IMR-90 (cell line): ENCODE data around the gene NPDC1. TPM values are rescaled to one million over a fixed set of nuclear protein-coding genes. Genes with fewer than 3 reads are reported as not detected.

Experiments used
- ATAC-seq: fragments of 200-7000 bp; cut with Tn5 transposase; 2 replicates; pipeline ENCODE4 v1.9.1; 2020; ENCODE audit warnings: low read depth, mild to moderate bottlenecking, moderate library complexity
- BruUV-seq: library from RNA; stranded (reverse); fragments of 400-500 nt; replicated peaks from 2 replicates; lab custom pipeline; 2021; lab: Mats Ljungman, UMichigan
- CTCF ChIA-PET: fragments of 300-600 bp; formaldehyde crosslinking; extraction: SDS; loops from one replicate; lab custom pipeline; 2021; ENCODE audit warnings: antibody characterized with exemption; lab: Yijun Ruan, JAX
- POLR2A ChIA-PET: fragments of 300-600 bp; sonication (Branson Sonifier 250); formaldehyde crosslinking; loops from one replicate; lab custom pipeline; 2022; ENCODE audit warnings: antibody characterized with exemption; ENCODE audit not compliant: unreplicated experiment; lab: Charles Lee
- DNase-seq: peaks from one replicate; pipeline ENCODE4 v3.0.0; 2013
- H2AFZ ChIP-seq: replicated peaks from 2 replicates; pipeline ENCODE3; 2013; ENCODE audit warnings: low read length, mild to moderate bottlenecking; ENCODE audit not compliant: poor library complexity
- H2AK5ac ChIP-seq: 2 replicates; pipeline ENCODE4 v1.6.1; 2013; ENCODE audit warnings: low read depth, low read length, inconsistent platforms
- H2AK9ac ChIP-seq: replicated peaks from 2 replicates; pipeline ENCODE3; 2013; ENCODE audit warnings: mild to moderate bottlenecking, low read depth, low read length, moderate library complexity; ENCODE audit not compliant: poor library complexity
- H2BK120ac ChIP-seq: 2 replicates; pipeline ENCODE4 v1.6.1; 2013; ENCODE audit warnings: low read depth, low read length, inconsistent platforms
- H2BK15ac ChIP-seq: 3 replicates; pipeline ENCODE4 v1.6.1; 2013; ENCODE audit warnings: low read depth, low read length, inconsistent platforms
- H2BK20ac ChIP-seq: 2 replicates; pipeline ENCODE4 v1.6.1; 2013; ENCODE audit warnings: low read depth, mild to moderate bottlenecking, inconsistent platforms, low read length, moderate library complexity
- H2BK5ac ChIP-seq: 2 replicates; pipeline ENCODE4 v1.6.1; 2013; ENCODE audit warnings: mild to moderate bottlenecking, low read depth, low read length, inconsistent platforms; ENCODE audit not compliant: poor library complexity, severe bottlenecking
- H3K14ac ChIP-seq: replicated peaks from 2 replicates; pipeline ENCODE4 v1.6.1; 2013; ENCODE audit warnings: low read depth, low read length, inconsistent platforms
- H3K18ac ChIP-seq: 2 replicates; pipeline ENCODE4 v1.6.1; 2013; ENCODE audit warnings: low read depth, low read length, control low read depth
- H3K23ac ChIP-seq: 2 replicates; pipeline ENCODE4 v1.6.1; 2013; ENCODE audit warnings: low read depth, low read length, inconsistent platforms
- H3K27ac ChIP-seq: 2 replicates; pipeline ENCODE4 v1.5.1; 2013; ENCODE audit warnings: mild to moderate bottlenecking, control low read depth, low read length; ENCODE audit not compliant: insufficient read depth
- H3K27me3 ChIP-seq: 2 replicates; pipeline ENCODE4 v1.6.1; 2013; ENCODE audit warnings: low read length; ENCODE audit not compliant: control insufficient read depth, insufficient read depth
- H3K36me3 ChIP-seq: 2 replicates; pipeline ENCODE4 v1.6.1; 2013; ENCODE audit warnings: low read length, mixed read lengths; ENCODE audit not compliant: control insufficient read depth, insufficient read depth
- H3K4ac ChIP-seq: 2 replicates; pipeline ENCODE4 v1.6.1; 2013; ENCODE audit warnings: low read depth, low read length, inconsistent platforms
- H3K4me1 ChIP-seq: 2 replicates; pipeline ENCODE4 v1.6.1; 2013; ENCODE audit warnings: low read length, mixed read lengths; ENCODE audit not compliant: control insufficient read depth, insufficient read depth
- H3K4me2 ChIP-seq: 2 replicates; pipeline ENCODE4 v1.6.1; 2013; ENCODE audit warnings: low read depth, mild to moderate bottlenecking, control low read depth, low read length, moderate library complexity
- H3K4me3 ChIP-seq: 2 replicates; pipeline ENCODE4 v1.5.1; 2013; ENCODE audit warnings: low read depth, mild to moderate bottlenecking, control low read depth, low read length, moderate library complexity; ENCODE audit not compliant: insufficient read depth
- H3K56ac ChIP-seq: 2 replicates; pipeline ENCODE4 v1.6.1; 2013; ENCODE audit warnings: low read length, inconsistent platforms; ENCODE audit not compliant: insufficient read depth; ENCODE audit errors: extremely low read depth
- H3K79me1 ChIP-seq, 2 experiments: 2 replicates each; pipeline ENCODE4 v1.6.1; 2013; ENCODE audit warnings: low read length in 2 of 2, inconsistent platforms in 1 of 2, low read depth in 1 of 2
- H3K9ac ChIP-seq: 2 replicates; pipeline ENCODE4 v1.6.1; 2013; ENCODE audit warnings: low read depth, low read length, control low read depth
- H3K9me1 ChIP-seq: 2 replicates; pipeline ENCODE4 v1.6.1; 2013; ENCODE audit warnings: low read length, inconsistent platforms; ENCODE audit not compliant: insufficient read depth
- H3K9me3 ChIP-seq: 2 replicates; pipeline ENCODE4 v1.6.1; 2013; ENCODE audit warnings: low read length; ENCODE audit not compliant: control insufficient read depth, insufficient read depth
- H4K20me1 ChIP-seq: 2 replicates; pipeline ENCODE4 v1.6.1; 2013; ENCODE audit warnings: low read length, inconsistent platforms; ENCODE audit not compliant: insufficient read depth
- H4K5ac ChIP-seq: 2 replicates; pipeline ENCODE4 v1.6.1; 2013; ENCODE audit warnings: mild to moderate bottlenecking, low read depth, low read length, control low read depth
- H4K8ac ChIP-seq, 2 experiments: 2 replicates each; pipeline ENCODE4 v1.6.1; 2013; ENCODE audit warnings: low read depth in 2 of 2, low read length in 2 of 2, control low read depth in 1 of 2, inconsistent platforms in 1 of 2
- H4K91ac ChIP-seq: 2 replicates; pipeline ENCODE4 v1.6.1; 2013; ENCODE audit warnings: low read depth, low read length, inconsistent platforms; ENCODE audit not compliant: insufficient read depth
- BHLHE40 ChIP-seq: fragments of 150-350 bp; IDR thresholded peaks from 2 replicates; pipeline ENCODE4 v1.6.1; 2016; ENCODE audit warnings: mild to moderate bottlenecking, low read depth, low read length
- CEBPB ChIP-seq: IDR thresholded peaks from 2 replicates; pipeline ENCODE4 v1.6.1; 2012; ENCODE audit warnings: low read depth, low read length, improper control_type of control experiment
- CHD1 ChIP-seq: IDR thresholded peaks from 2 replicates; pipeline ENCODE4 v1.6.1; 2012; ENCODE audit warnings: low read depth, low read length, improper control_type of control experiment
- FOS ChIP-seq: fragments of 150-350 bp; IDR thresholded peaks from 2 replicates; pipeline ENCODE4 v1.6.1; 2016; ENCODE audit warnings: low read depth, low read length
- MAFK ChIP-seq: IDR thresholded peaks from 2 replicates; pipeline ENCODE4 v1.6.1; 2012; ENCODE audit warnings: low read depth, low read length, improper control_type of control experiment
- MAZ ChIP-seq: IDR thresholded peaks from 2 replicates; pipeline ENCODE4 v1.6.1; 2012; ENCODE audit warnings: low read depth, mild to moderate bottlenecking, low read length, improper control_type of control experiment, moderate library complexity, borderline replicate concordance
- NFE2L2 ChIP-seq: fragments of 150-350 bp; IDR thresholded peaks from 2 replicates; pipeline ENCODE4 v1.6.1; 2016; ENCODE audit warnings: low read depth, mild to moderate bottlenecking, low read length
- POLR2A ChIP-seq: IDR thresholded peaks from 2 replicates; pipeline ENCODE4 v1.6.1; 2012; ENCODE audit warnings: mild to moderate bottlenecking, low read depth, low read length
- RCOR1 ChIP-seq: IDR thresholded peaks from 2 replicates; pipeline ENCODE4 v1.6.1; 2012; ENCODE audit warnings: mild to moderate bottlenecking, low read length, improper control_type of control experiment; ENCODE audit not compliant: insufficient replicate concordance
- RFX5 ChIP-seq: IDR thresholded peaks from 2 replicates; pipeline ENCODE4 v1.8.0; 2012; ENCODE audit warnings: low read depth, mild to moderate bottlenecking, low read length, moderate library complexity
- SMC3 ChIP-seq: fragments of 150-350 bp; IDR thresholded peaks from 2 replicates; pipeline ENCODE4 v1.6.1; 2016; ENCODE audit warnings: low read depth, mild to moderate bottlenecking, antibody characterized with exemption, low read length, moderate library complexity
- USF2 ChIP-seq: fragments of 150-350 bp; IDR thresholded peaks from 2 replicates; pipeline ENCODE4 v1.6.1; 2017; ENCODE audit warnings: mild to moderate bottlenecking, antibody characterized with exemption, low read length, low read depth
- WGBS, 2 experiments: methylation state at CpG; one replicate each; pipeline versions ENCODE4 v1.1.5 to v1.1.7; 2013; ENCODE audit warnings: missing lambda C conversion rate in 2 of 2; ENCODE audit not compliant: insufficient read length in 1 of 2; ENCODE audit errors: extremely low coverage in 2 of 2; 5-methylcytosine and 5-hydroxymethylcytosine counted together
- dilution Hi-C: fragments of 300-500 bp; cut with HindIII; formaldehyde crosslinking; loops from one replicate; pipeline ENCODE4 v1.14.3; 2018; ENCODE audit warnings: low sequenced_read_pairs; ENCODE audit not compliant: unreplicated experiment
- in situ Hi-C: fragments of 300-500 bp; cut with MboI; formaldehyde crosslinking; loops from 3 replicates; pipeline ENCODE4 v1.14.3; 2019; ENCODE audit warnings: low sequenced_read_pairs, inconsistent platforms, mixed read lengths
- intact Hi-C: fragments of 100-400 bp; cut with micrococcal nuclease; formaldehyde crosslinking; loops from 2 replicates; pipeline ENCODE4 v1.10.0; 2022
- polyA plus RNA-seq, 3 experiments: library from polyadenylated mRNA; depleted of rRNA; stranded (reverse); fragments of >200 nt; gene quantifications; 2 replicates each; pipeline ENCODE4 v1.2.3, GENCODE V29; 2012; ENCODE audit warnings: low replicate concordance in 1 of 3
- total RNA-seq: library from RNA; depleted of rRNA; stranded (reverse); fragments of >200 nt; gene quantifications from 2 replicates; pipeline ENCODE4 v1.2.3, GENCODE V29; 2012
- TF ChIP-seq, protein P1 (sequence below): conservative IDR thresholded peaks from 2 replicates; pipeline ENCODE4 v1.5.1; 2012; ENCODE audit warnings: mild to moderate bottlenecking, low read depth, low read length, improper control_type of control experiment
- TF ChIP-seq, protein P2 (sequence below): fragments of 150-350 bp; IDR thresholded peaks from 2 replicates; pipeline ENCODE4 v1.6.1; 2016; ENCODE audit warnings: low read depth, mild to moderate bottlenecking, low read length, moderate library complexity, borderline replicate concordance

The NPDC1 gene
- total and polyA plus RNA-seq, 2 of the 4 experiments (the other 2 are of a cell fraction) = 2.7 to 58.1 TPM

DNA sequence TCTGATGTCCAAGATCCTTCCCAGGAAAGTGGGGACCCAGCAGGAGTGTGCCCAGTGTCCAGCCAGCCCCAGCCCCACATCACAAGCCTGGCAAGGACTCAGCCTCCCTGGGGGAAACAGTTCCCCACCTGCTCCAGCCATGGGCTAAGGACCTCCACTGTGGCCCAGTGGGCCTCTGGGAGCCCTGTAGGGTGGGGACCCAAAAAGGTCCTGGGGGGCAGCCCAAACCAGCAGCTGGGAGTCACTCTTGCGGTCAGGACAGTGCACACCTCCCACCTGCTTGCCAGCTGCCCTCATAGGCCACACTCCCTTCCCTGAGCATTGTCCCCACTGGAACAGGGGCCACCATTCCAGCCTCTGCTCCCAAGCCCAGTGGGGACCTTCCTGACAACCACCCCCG is 19.6 kb downstream of the NPDC1 start:
- intact Hi-C loops = no loop called here
- 100% methylated on average over 1 of the region's 2 CpGs; no CpG with 5 or more reads in 1 of the 2 experiments for WGBS, 2 experiments
- Histone ChIP-seq H3K18ac (no peak overlapping the region), H4K20me1 (no peaks in the 10 kb centered on the region; the same call in 1 of the 2 replicates), H3K9me3 (no peaks in the 10 kb centered on the region), H2AFZ (no peak overlapping the region), H3K9ac (no peak overlapping the region), H3K79me1 (peaks cover 0 to 7% of the 10 kb centered on the region in 2 experiments; a peak in 2 of 4 replicates), H4K91ac (no peak overlapping the region), H3K4me2 (no peak overlapping the region), H4K8ac (no peak overlapping the region), H3K4me3 (no peak overlapping the region), H2BK5ac (no peak overlapping the region), H2AK5ac (no peak overlapping the region), H2AK9ac (no peak overlapping the region), H4K5ac (no peak overlapping the region), H3K56ac (no peak overlapping the region), H2BK20ac (no peak overlapping the region), H3K36me3 (no peaks in the 10 kb centered on the region), H3K27ac (no peak overlapping the region), H3K4ac (no peak overlapping the region), H3K23ac (no peak overlapping the region), H3K9me1 (peaks cover 4% of the 10 kb centered on the region; the same call in 1 of the 2 replicates), H3K4me1 (peaks cover 5% of the 10 kb centered on the region), H2BK120ac (no peak overlapping the region), H3K27me3 (no peaks in the 10 kb centered on the region), H3K14ac (no peak overlapping the region), H2BK15ac (no peak overlapping the region)
- ChIA-PET CTCF (no interaction called here), POLR2A (no interaction called here)
- dilution Hi-C loops = no loop called here
- in situ Hi-C loops = no loop called here
- DNase-seq = no peak
- TF ChIP-seq USF2 = no peak
- TF ChIP-seq MAZ = no peak
- no peak for TF ChIP-seq BHLHE40
- no peak for TF ChIP-seq CHD1
- TF ChIP-seq FOS = no peak
- TF ChIP-seq RCOR1 = no peak
- TF ChIP-seq RFX5 = no peak
- TF ChIP-seq NFE2L2 = no peak
- TF ChIP-seq, protein P1, sequence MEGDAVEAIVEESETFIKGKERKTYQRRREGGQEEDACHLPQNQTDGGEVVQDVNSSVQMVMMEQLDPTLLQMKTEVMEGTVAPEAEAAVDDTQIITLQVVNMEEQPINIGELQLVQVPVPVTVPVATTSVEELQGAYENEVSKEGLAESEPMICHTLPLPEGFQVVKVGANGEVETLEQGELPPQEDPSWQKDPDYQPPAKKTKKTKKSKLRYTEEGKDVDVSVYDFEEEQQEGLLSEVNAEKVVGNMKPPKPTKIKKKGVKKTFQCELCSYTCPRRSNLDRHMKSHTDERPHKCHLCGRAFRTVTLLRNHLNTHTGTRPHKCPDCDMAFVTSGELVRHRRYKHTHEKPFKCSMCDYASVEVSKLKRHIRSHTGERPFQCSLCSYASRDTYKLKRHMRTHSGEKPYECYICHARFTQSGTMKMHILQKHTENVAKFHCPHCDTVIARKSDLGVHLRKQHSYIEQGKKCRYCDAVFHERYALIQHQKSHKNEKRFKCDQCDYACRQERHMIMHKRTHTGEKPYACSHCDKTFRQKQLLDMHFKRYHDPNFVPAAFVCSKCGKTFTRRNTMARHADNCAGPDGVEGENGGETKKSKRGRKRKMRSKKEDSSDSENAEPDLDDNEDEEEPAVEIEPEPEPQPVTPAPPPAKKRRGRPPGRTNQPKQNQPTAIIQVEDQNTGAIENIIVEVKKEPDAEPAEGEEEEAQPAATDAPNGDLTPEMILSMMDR = no peak
- TF ChIP-seq, protein P2, sequence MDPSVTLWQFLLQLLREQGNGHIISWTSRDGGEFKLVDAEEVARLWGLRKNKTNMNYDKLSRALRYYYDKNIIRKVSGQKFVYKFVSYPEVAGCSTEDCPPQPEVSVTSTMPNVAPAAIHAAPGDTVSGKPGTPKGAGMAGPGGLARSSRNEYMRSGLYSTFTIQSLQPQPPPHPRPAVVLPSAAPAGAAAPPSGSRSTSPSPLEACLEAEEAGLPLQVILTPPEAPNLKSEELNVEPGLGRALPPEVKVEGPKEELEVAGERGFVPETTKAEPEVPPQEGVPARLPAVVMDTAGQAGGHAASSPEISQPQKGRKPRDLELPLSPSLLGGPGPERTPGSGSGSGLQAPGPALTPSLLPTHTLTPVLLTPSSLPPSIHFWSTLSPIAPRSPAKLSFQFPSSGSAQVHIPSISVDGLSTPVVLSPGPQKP = no peak
- no peak for TF ChIP-seq CEBPB
- TF ChIP-seq SMC3 = no peak
- no peak for TF ChIP-seq MAFK
- TF ChIP-seq POLR2A = no peak
- no peak for ATAC-seq
- no TSS peak for BruUV-seq
